Cardiac muscle cell (in vitro differentiated cells and primary cell): ENCODE results near the gene SPEG. TPM values are rescaled to one million over a fixed set of nuclear protein-coding genes. Genes with fewer than 3 reads are reported as not detected.

Experiments used
- DNase-seq, 2 donors: peaks; one replicate each; pipeline versions ENCODE4 v3.0.0 to v3.0.0-alpha.2; 2010 to 2017; ENCODE audit warnings: low read depth in 1 of 2, low spot score in 1 of 2
- H3K27ac ChIP-seq: fragments of 200-600 bp; sonication (generic); 2 replicates; pipeline ENCODE4 v1.5.1; 2016
- H3K27me3 ChIP-seq: fragments of 200-600 bp; sonication (generic); 2 replicates; pipeline ENCODE4 v1.6.0; 2016; ENCODE audit warnings: control low read depth
- H3K36me3 ChIP-seq: fragments of 200-600 bp; sonication (generic); 2 replicates; pipeline ENCODE4 v1.5.1; 2016; ENCODE audit warnings: control low read depth
- H3K4me1 ChIP-seq: fragments of 200-600 bp; sonication (generic); 2 replicates; pipeline ENCODE4 v1.8.1; 2017; ENCODE audit warnings: low read depth, mild to moderate bottlenecking, mixed run types
- H3K4me3 ChIP-seq: fragments of 200-600 bp; sonication (generic); 2 replicates; pipeline ENCODE4 v1.5.1; 2016; ENCODE audit warnings: mild to moderate bottlenecking
- H3K9me3 ChIP-seq: fragments of 200-600 bp; sonication (generic); 2 replicates; pipeline ENCODE4 v1.5.1; 2017; ENCODE audit warnings: low read depth, mild to moderate bottlenecking, control low read depth
- CTCF ChIP-seq: IDR thresholded peaks from 2 replicates; pipeline ENCODE4 v1.5.1; 2012; ENCODE audit warnings: low read depth, mild to moderate bottlenecking, low read length
- polyA plus RNA-seq: library from polyadenylated mRNA; unstranded; fragments of >200 nt; fragmentation: Nextera tagmentation; extraction: Ambion mirVana; gene quantifications from 2 replicates; pipeline ENCODE4 v1.2.1, GENCODE V29; 2016
- total RNA-seq: library from RNA; depleted of rRNA; stranded (reverse); fragments of >200 nt; gene quantifications from 2 replicates; pipeline ENCODE4 v1.2.3, GENCODE V29; 2016

Gene SPEG
- total and polyA plus RNA-seq, 2 experiments from 2014 or later: 188 to 292 TPM

- H3K9me3 ChIP-seq: no peaks in the 10 kb centered on the region
- no peak for DNase-seq
- peaks cover 61% of the 10 kb centered on the region for H3K4me1 ChIP-seq
- H3K4me3 ChIP-seq: no peak overlapping the region
- no peak for TF ChIP-seq CTCF
- H3K27ac ChIP-seq: no peak overlapping the region
- no peaks in the 10 kb centered on the region for H3K27me3 ChIP-seq
- no peaks in the 10 kb centered on the region for H3K36me3 ChIP-seq
Observed at GRCh38 chr2:219512524-219513216, 78.0 kb downstream of the SPEG start.

- peaks cover 62% of the 10 kb centered on the region for H3K4me1 ChIP-seq
- no peaks in the 10 kb centered on the region for H3K36me3 ChIP-seq
- no peaks in the 10 kb centered on the region for H3K9me3 ChIP-seq
- no peak overlapping the region for H3K4me3 ChIP-seq
- DNase-seq: no peak
- no peaks in the 10 kb centered on the region for H3K27me3 ChIP-seq
- no peak for TF ChIP-seq CTCF
- H3K27ac ChIP-seq: peak overlapping the region; percentile 38
Observed at GRCh38 chr2:219513787-219514186, 79.1 kb downstream of the SPEG start.

GRCh38 chr2:219514196-219514761 lies 79.6 kb downstream of the SPEG start, which contains the start of gene ASIC4:
Gene ASIC4 (plus strand): TSS chr2:219514482. CDS start chr2:219514725, 243 bp downstream.
- Histone ChIP-seq H3K9me3 (no peaks in the 10 kb centered on the region), H3K27me3 (no peaks in the 10 kb centered on the region), H3K36me3 (no peaks in the 10 kb centered on the region), H3K4me1 (peaks cover 59% of the 10 kb centered on the region), H3K27ac (peak within 1 kb of the TSS; percentile 38), H3K4me3 (peak within 1 kb of the TSS; percentile 11)
- no peak for TF ChIP-seq CTCF
- peak; percentile 21 to 62 for DNase-seq

GRCh38 chr2:219514836-219515235 lies 80.2 kb downstream of the SPEG start:
- Histone ChIP-seq H3K9me3 (no peaks in the 10 kb centered on the region), H3K27me3 (no peaks in the 10 kb centered on the region), H3K27ac (no peak overlapping the region), H3K4me3 (no peak overlapping the region), H3K4me1 (peaks cover 62% of the 10 kb centered on the region), H3K36me3 (no peaks in the 10 kb centered on the region)
- TF ChIP-seq CTCF: no peak
- DNase-seq: no peak

- no peaks in the 10 kb centered on the region for H3K36me3 ChIP-seq
- no peak overlapping the region for H3K4me3 ChIP-seq
- H3K4me1 ChIP-seq: peaks cover 64% of the 10 kb centered on the region
- H3K27ac ChIP-seq: no peak overlapping the region
- H3K9me3 ChIP-seq: no peaks in the 10 kb centered on the region
- no peak for TF ChIP-seq CTCF
- DNase-seq: no peak
- no peaks in the 10 kb centered on the region for H3K27me3 ChIP-seq
Observed at GRCh38 chr2:219515874-219516629, 81.4 kb downstream of the SPEG start.
